Measurements from ENCODE around the gene AKR1C4.

DNA sequence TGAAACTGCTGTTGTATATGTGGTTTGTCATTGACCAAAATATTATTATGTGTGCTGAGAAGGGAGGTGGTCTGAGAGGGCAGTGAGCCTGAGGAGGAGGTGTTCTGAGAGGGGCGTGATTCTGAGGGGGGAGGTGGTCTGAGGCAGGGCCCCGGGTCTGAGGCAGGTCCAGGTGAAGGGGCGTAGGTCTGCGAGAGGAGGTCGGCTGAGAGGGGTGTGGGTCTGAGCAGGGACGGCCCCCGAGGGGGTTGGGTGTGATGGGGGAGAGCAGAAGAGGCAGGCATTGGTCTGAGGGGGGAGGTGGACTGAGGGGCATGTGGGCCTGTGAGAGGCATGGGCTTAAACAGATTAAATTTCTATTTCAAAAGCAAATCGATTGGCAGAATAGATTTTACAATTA is 32.4 kb downstream of the AKR1C4 start:
- TF ChIP-seq POLR2A (IDR thresholded peaks at IDR 0.05; ENCODE audit: low read length) (no peak), GATA1 (IDR thresholded peaks at IDR 0.05; ENCODE audit: low read depth, low read length) (no peak)
